Measurements from ENCODE around the gene SHROOM2. TPM values are rescaled to one million over a fixed set of nuclear protein-coding genes. Genes with fewer than 3 reads are reported as not detected.
A peak's percentile ranks its signal among the peaks of the same experiment; 100 is the strongest.

The SHROOM2 gene
- total and polyA plus RNA-seq, 2 of the 4 experiments (the other 2 are of a cell fraction) = 8.1 to 14.2 TPM

DNA sequence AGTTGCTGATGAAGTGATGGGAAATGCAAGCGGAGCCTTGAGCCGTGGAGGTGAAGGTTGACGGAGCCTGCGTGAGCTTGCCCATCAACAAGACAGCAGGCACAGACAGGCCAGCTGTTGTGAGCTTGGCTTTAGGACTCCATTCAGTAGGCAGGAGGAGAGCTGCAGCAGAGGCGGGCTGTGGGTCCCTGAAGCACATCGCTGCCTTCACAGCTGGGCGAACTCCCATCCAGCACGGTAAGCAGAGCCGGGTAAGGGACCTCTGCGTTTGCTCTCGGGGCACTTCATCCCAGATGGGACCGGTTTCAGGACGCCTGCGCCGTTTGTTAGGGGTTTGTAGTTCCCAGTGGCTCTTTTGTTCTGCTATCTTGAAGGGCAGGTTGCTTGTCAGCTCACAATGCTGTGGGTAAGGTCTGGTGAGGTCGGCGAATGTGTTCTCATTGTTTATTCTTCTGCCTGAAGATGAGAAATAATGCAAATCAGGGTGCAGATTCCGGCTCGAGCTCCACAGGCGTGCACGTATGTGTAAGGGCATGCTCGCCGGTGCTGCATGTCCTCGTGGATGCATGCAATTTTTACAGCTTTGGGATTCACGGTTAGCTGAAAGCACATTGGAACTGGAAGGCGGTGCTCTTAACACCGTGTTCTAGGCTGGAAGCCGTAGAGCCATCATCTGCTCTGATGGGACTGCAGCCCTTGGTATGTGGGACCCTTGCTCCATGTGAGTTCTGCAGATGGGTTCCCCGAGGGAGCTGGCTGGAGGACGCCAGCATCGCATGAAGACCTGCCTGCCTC lies 126.3 kb downstream of the SHROOM2 start:
- H3K36me3 ChIP-seq (ENCODE audit: control insufficient read depth, insufficient read depth, low read length) = no peaks in the 10 kb centered on the region
- in situ Hi-C loops (cut with MboI; ENCODE audit: low sequenced_read_pairs) (no loop called here), dilution Hi-C loops (cut with HindIII; ENCODE audit: low sequenced_read_pairs, unreplicated experiment) (no loop called here), intact Hi-C loops (cut with micrococcal nuclease) (no loop called here)
- H3K23ac ChIP-seq (ENCODE audit: low read depth, low read length) = peak overlapping the region; percentile 54
- H2BK5ac ChIP-seq (ENCODE audit: low read depth, low read length, poor library complexity, severe bottlenecking) = peak overlapping the region; percentile 99
- H3K79me1 ChIP-seq (ENCODE audit: low read depth in 1 of 2, low read length in 2 of 2) = peaks cover 9 to 25% of the 10 kb centered on the region in 2 experiments
- no peaks in the 10 kb centered on the region for H3K27me3 ChIP-seq (ENCODE audit: control insufficient read depth, insufficient read depth, low read length)
- H2BK20ac ChIP-seq (ENCODE audit: low read depth, low read length) = peak overlapping the region; percentile 48
- H3K9me1 ChIP-seq (ENCODE audit: insufficient read depth, low read length) = no peaks in the 10 kb centered on the region
- WGBS, 2 experiments (ENCODE audit: extremely low coverage in 2 of 2, insufficient read length in 1 of 2) = 46% methylated on average over 20 of the region's 31 CpGs; no CpG with 5 or more reads in 1 of the 2 experiments
- H4K20me1 ChIP-seq (ENCODE audit: insufficient read depth, low read length) = no peaks in the 10 kb centered on the region
- H4K5ac ChIP-seq (ENCODE audit: low read depth, low read length) = peak overlapping the region; percentile 25
- peak overlapping the region; percentile 6 for H2AK9ac ChIP-seq (replicated peaks; ENCODE audit: low read depth, low read length, poor library complexity)
- H3K4ac ChIP-seq (ENCODE audit: low read depth, low read length) = peak overlapping the region; percentile 77
- peak overlapping the region; percentile 79 for H2AFZ ChIP-seq (replicated peaks; ENCODE audit: low read length, poor library complexity)
- BruUV-seq (replicated peaks) = no TSS peak
- peak overlapping the region; percentile 32 for H3K4me2 ChIP-seq (ENCODE audit: low read depth, low read length)
- H3K4me1 ChIP-seq (ENCODE audit: control insufficient read depth, insufficient read depth, low read length) = peaks cover 14% of the 10 kb centered on the region
- peak overlapping the region; percentile 87 for H2BK120ac ChIP-seq (ENCODE audit: low read depth, low read length)
- no peak for TF ChIP-seq RAD21 (IDR thresholded peaks at IDR 0.05; ENCODE audit: low read length)
- no peak for TF ChIP-seq BHLHE40 (IDR thresholded peaks at IDR 0.05; ENCODE audit: low read depth, low read length)
- TF ChIP-seq CEBPB (IDR thresholded peaks at IDR 0.05; ENCODE audit: low read depth, low read length) = no peak
- no peak for TF ChIP-seq FOS (IDR thresholded peaks at IDR 0.05; ENCODE audit: low read depth, low read length)
- TF ChIP-seq NFE2L2 (IDR thresholded peaks at IDR 0.05; ENCODE audit: low read depth, low read length) = no peak
- TF ChIP-seq RFX5 (IDR thresholded peaks at IDR 0.05; ENCODE audit: low read depth, low read length) = no peak
- TF ChIP-seq MAZ (IDR thresholded peaks at IDR 0.05; ENCODE audit: borderline replicate concordance, low read depth, low read length) = no peak
- no peak for TF ChIP-seq CHD1 (IDR thresholded peaks at IDR 0.05; ENCODE audit: low read depth, low read length)
- ChIA-PET CTCF (no interaction called here), POLR2A (ENCODE audit: unreplicated experiment) (no interaction called here)
- H3K4me3 ChIP-seq (ENCODE audit: insufficient read depth, low read depth, low read length) = peak overlapping the region; percentile 21
- peak overlapping the region; percentile 49 for H3K14ac ChIP-seq (replicated peaks; ENCODE audit: low read depth, low read length)
- H2BK15ac ChIP-seq (ENCODE audit: low read depth, low read length) = peak overlapping the region; percentile 88; the same call in 2 of the 3 replicates
- H2AK5ac ChIP-seq (ENCODE audit: low read depth, low read length) = peak overlapping the region; percentile 94
- no peaks in the 10 kb centered on the region for H3K9me3 ChIP-seq (ENCODE audit: control insufficient read depth, insufficient read depth, low read length)
- peak overlapping the region; percentile 77 for H3K27ac ChIP-seq (ENCODE audit: insufficient read depth, low read length)
- H3K9ac ChIP-seq (ENCODE audit: low read depth, low read length) = peak overlapping the region; percentile 61
- DNase-seq = peak; percentile 45
- H4K91ac ChIP-seq (ENCODE audit: insufficient read depth, low read depth, low read length) = peak overlapping the region; percentile 84
- peak overlapping the region; percentile 81 to 87 for H4K8ac ChIP-seq (ENCODE audit: low read depth in 2 of 2, low read length in 2 of 2)
- peak overlapping the region; percentile 7 for H3K18ac ChIP-seq (ENCODE audit: low read depth, low read length)
- ATAC-seq (ENCODE audit: low read depth) = peak; percentile 28
- peak overlapping the region; percentile 62 for H3K56ac ChIP-seq (ENCODE audit: extremely low read depth, insufficient read depth, low read length)
